NT2/D1 (cell line): ENCODE measurements around the gene TMEM131L.
"Not testable (repeated sequence)": the region's sequence is repeated elsewhere in the genome, so short reads cannot be mapped to it uniquely, and the experiment has no call there.

Experiments
- DNase-seq: peaks from one replicate; pipeline ENCODE4 v3.0.0-alpha.2; 2011; ENCODE audit warnings: low read depth, low spot score
- H3K27me3 ChIP-seq: 2 replicates; pipeline ENCODE4 v1.6.0; 2011; ENCODE audit warnings: mild to moderate bottlenecking; ENCODE audit not compliant: insufficient read length, insufficient read depth
- H3K36me3 ChIP-seq: 2 replicates; pipeline ENCODE4 v1.6.1; 2011; ENCODE audit warnings: mild to moderate bottlenecking, low read length, mixed read lengths; ENCODE audit not compliant: insufficient read depth, insufficient read length
- H3K4me1 ChIP-seq: 2 replicates; pipeline ENCODE4 v1.5.1; 2011; ENCODE audit not compliant: insufficient read depth, insufficient read length
- H3K4me3 ChIP-seq: 2 replicates; pipeline ENCODE4 v1.5.1; 2011; ENCODE audit warnings: low read depth; ENCODE audit not compliant: insufficient read length
- H3K9ac ChIP-seq: 2 replicates; pipeline ENCODE4 v1.6.0; 2011; ENCODE audit warnings: low read depth; ENCODE audit not compliant: insufficient read length
- H3K9me3 ChIP-seq: 2 replicates; pipeline ENCODE4 v1.5.1; 2011; ENCODE audit warnings: mild to moderate bottlenecking, low read length; ENCODE audit not compliant: insufficient read depth
- SUZ12 ChIP-seq: IDR thresholded peaks from 2 replicates; pipeline ENCODE4 v1.6.1; 2011; ENCODE audit not compliant: insufficient read length, insufficient read depth; ENCODE audit errors: extremely low read depth
- YY1 ChIP-seq: IDR thresholded peaks from 2 replicates; pipeline ENCODE4 v1.6.1; 2011; ENCODE audit not compliant: insufficient read length, insufficient read depth
- ZNF274 ChIP-seq: IDR thresholded peaks from 2 replicates; pipeline ENCODE4 v1.6.1; 2011; ENCODE audit warnings: mild to moderate bottlenecking, low read depth, low read length

The TMEM131L gene

GRCh38 chr4:153555730-153556434 is 89.7 kb downstream of the TMEM131L start:
- Histone ChIP-seq H3K36me3 (peaks cover 16% of the 10 kb centered on the region), H3K9me3 (peaks cover 4% of the 10 kb centered on the region), H3K27me3 (no peaks in the 10 kb centered on the region), H3K4me3 (no peak overlapping the region), H3K4me1 (no peaks in the 10 kb centered on the region), H3K9ac (no peak overlapping the region)
- DNase-seq: no peak
- TF ChIP-seq YY1 (no peak), SUZ12 (no peak), ZNF274 (no peak)

- TF ChIP-seq YY1: no peak
- no peak for TF ChIP-seq ZNF274
- no peak for TF ChIP-seq SUZ12
- peaks cover 16% of the 10 kb centered on the region for H3K36me3 ChIP-seq
- no peak for DNase-seq
These were observed 90.3 kb downstream of the TMEM131L start for GRCh38 chr4:153556435-153556815.

GRCh38 chr4:153560908-153561307 is 94.7 kb downstream of the TMEM131L start:
- Histone ChIP-seq H3K27me3 (no peaks in the 10 kb centered on the region), H3K4me1 (no peaks in the 10 kb centered on the region), H3K9ac (no peak overlapping the region), H3K36me3 (peaks cover 20% of the 10 kb centered on the region), H3K9me3 (peaks cover 12% of the 10 kb centered on the region), H3K4me3 (no peak overlapping the region)
- TF ChIP-seq YY1: no peak
- no peak for TF ChIP-seq SUZ12
- TF ChIP-seq ZNF274: no peak
- DNase-seq: no peak

More at GRCh38 chr4:153556435-153556815, 90.3 kb downstream of the TMEM131L start:
- Histone ChIP-seq H3K4me3 (no peak overlapping the region), H3K9ac (no peak overlapping the region), H3K27me3 (no peaks in the 10 kb centered on the region), H3K4me1 (no peaks in the 10 kb centered on the region), H3K9me3 (peaks cover 9% of the 10 kb centered on the region)

- Histone ChIP-seq H3K4me1 (no peaks in the 10 kb centered on the region), H3K9ac (no peak overlapping the region), H3K4me3 (no peak overlapping the region), H3K36me3 (peaks cover 9% of the 10 kb centered on the region), H3K27me3 (no peaks in the 10 kb centered on the region), H3K9me3 (peaks cover 12% of the 10 kb centered on the region)
- DNase-seq: no peak
- TF ChIP-seq SUZ12 (no peak), ZNF274 (no peak), YY1 (no peak)
These were observed 98.7 kb downstream of the TMEM131L start for GRCh38 chr4:153564630-153565525.

GRCh38 chr4:153566631-153567150 is 100.5 kb downstream of the TMEM131L start:
- DNase-seq: no peak
- H3K27me3 ChIP-seq: no peaks in the 10 kb centered on the region
- H3K36me3 ChIP-seq: peaks cover 4% of the 10 kb centered on the region
- no peak overlapping the region for H3K9ac ChIP-seq
- H3K4me1 ChIP-seq: no peaks in the 10 kb centered on the region
- no peak overlapping the region for H3K4me3 ChIP-seq
- H3K9me3 ChIP-seq: 0 out of 2 replicates have a peak, but pooled peaks cover under 1% of the 10 kb centered on the region
- TF ChIP-seq ZNF274 (no peak), SUZ12 (no peak), YY1 (no peak)

- H3K9ac ChIP-seq, H3K9me3 ChIP-seq, H3K27me3 ChIP-seq, H3K4me1 ChIP-seq, H3K36me3 ChIP-seq, H3K4me3 ChIP-seq, DNase-seq: not testable (repeated sequence)
These were observed 101.5 kb downstream of the TMEM131L start for GRCh38 chr4:153567660-153568059.

GRCh38 chr4:153570228-153570973 is 104.2 kb downstream of the TMEM131L start:
- Histone ChIP-seq H3K36me3 (no peaks in the 10 kb centered on the region), H3K9ac (no peak overlapping the region), H3K9me3 (no peaks in the 10 kb centered on the region), H3K27me3 (no peaks in the 10 kb centered on the region), H3K4me1 (no peaks in the 10 kb centered on the region), H3K4me3 (no peak overlapping the region)
- no peak for DNase-seq
- no peak for TF ChIP-seq ZNF274
- TF ChIP-seq YY1: no peak
- TF ChIP-seq SUZ12: no peak
